Glomerular endothelial cell (primary cell): ENCODE data around the gene MAP2K4. TPM values are rescaled to one million over a fixed set of nuclear protein-coding genes. Genes with fewer than 3 reads are reported as not detected.
A peak's percentile ranks its signal among the peaks of the same experiment; 100 is the strongest.
"Not testable (repeated sequence)": the region's sequence is repeated elsewhere in the genome, so short reads cannot be mapped to it uniquely, and the experiment has no call there.

Experiments used
- DNase-seq: peaks from one replicate; pipeline ENCODE4 v3.0.0-alpha.2; 2011; ENCODE audit warnings: low read depth, low spot score; ENCODE audit errors: extremely low read depth
- total RNA-seq: library from RNA; depleted of rRNA; stranded (reverse); fragments of >200 nt; gene quantifications from 2 replicates; pipeline ENCODE4 v1.2.3, GENCODE V29; 2015

The MAP2K4 gene
- total RNA-seq, 1 donor from 2014 or later = 19.0 TPM

DNA sequence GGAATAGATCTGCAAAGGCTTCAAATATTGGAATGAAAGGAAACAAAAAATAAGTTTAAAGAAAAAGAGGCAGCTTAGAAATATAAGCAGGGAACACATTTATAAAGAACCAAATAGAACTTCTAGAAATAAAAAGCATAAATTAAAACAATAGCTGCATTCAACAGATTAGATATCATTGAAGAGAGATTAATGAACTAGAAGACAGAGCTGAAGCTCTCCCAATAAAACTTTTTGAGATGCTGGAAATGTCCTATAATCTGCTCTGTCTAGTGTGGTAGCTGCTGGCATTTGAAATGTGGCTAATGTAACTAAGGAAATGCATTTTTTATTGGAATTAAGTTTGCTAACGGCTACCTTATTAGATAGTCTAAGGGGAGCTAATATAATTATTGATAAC lies 115.6 kb downstream of the MAP2K4 start:
- DNase-seq = no peak

DNA sequence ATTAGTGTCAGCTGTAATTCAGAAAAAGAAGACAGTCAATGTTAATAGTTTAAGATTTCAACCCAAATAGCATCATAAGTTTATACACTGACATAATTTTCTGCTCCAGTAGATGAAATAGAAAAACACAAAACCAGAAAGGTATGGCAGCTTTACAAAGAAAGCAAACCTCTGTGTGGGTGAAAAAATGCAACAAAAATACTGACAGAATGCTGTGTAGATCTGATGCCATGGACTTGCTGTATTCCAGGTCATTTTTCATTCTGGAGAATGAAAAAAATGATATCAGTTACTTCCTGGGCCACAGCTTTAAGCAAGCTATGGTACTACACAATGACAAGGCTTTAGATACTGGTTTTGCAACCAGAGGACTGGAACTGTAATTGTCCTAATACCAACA lies 116.0 kb downstream of the MAP2K4 start:
- DNase-seq = no peak

- no peak for DNase-seq
These were observed 117.2 kb downstream of the MAP2K4 start for GRCh38 chr17:12137859-12138258.

DNA sequence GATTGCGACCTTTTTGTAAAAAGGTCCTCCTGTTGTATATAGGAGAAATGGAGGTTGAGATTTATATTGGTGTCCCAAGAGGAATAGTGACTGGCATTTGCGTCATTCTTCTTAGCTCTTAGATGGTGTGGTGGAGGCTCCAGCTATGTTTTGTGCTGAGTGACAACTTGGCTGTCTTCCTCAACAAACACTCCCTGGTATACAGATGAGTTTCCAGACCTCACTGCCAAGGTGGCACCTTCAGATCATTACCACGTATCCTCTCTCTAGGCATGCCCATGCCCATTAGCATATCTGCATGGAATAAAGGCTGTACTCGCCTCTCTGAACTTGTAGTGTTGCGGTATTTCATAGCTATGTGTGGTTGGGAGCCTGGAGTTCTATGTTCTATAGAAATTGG lies 120.0 kb downstream of the MAP2K4 start:
- no peak for DNase-seq

DNA sequence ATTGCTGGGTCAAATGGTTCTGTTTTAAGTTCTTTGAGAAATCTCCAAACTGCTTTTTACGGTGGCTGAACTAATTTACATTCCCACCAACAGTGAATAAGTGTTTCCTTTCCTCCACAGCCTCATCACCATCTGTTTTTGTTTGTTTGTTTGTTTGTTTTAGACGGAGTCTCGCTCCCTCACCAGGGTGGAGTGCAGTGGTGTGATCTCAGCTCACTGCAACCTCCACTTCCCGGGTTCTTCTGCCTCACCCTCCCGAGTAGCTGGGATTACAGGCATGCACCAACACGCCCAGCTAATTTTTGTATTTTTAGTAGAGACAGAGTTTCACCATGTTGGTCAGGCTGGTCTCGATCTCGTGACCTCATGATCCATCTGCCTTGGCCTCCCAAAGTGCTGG lies 141.5 kb downstream of the MAP2K4 start:
- not testable (repeated sequence) for DNase-seq

- DNase-seq = no peak
These were observed 143.4 kb downstream of the MAP2K4 start for GRCh38 chr17:12164085-12164484.

GRCh38 chr17:12178644-12179330 lies 158.1 kb downstream of the MAP2K4 start:
- DNase-seq = no peak

- peak; percentile 14 for DNase-seq
These were observed 160.1 kb downstream of the MAP2K4 start for GRCh38 chr17:12180644-12181261.

DNA sequence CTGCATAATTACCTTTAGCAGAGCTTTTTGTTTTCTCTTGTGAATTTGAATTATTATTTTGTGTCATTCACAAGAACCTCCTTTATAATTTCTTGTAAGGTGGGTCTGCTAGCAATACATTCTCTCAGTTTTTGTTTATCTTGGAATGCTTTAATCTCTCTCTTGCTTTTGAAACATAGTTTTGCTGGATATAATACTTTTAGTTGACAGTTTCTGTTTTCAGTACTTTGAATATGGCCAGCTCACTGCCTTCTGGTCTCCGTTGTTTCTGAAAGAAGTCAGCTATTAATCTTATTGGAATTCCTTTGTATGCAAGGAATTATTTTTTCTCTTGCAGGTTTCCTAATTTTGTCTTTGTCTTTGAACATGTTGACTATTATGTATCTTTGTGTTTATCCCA lies 167.0 kb downstream of the MAP2K4 start:
- no peak for DNase-seq

DNA sequence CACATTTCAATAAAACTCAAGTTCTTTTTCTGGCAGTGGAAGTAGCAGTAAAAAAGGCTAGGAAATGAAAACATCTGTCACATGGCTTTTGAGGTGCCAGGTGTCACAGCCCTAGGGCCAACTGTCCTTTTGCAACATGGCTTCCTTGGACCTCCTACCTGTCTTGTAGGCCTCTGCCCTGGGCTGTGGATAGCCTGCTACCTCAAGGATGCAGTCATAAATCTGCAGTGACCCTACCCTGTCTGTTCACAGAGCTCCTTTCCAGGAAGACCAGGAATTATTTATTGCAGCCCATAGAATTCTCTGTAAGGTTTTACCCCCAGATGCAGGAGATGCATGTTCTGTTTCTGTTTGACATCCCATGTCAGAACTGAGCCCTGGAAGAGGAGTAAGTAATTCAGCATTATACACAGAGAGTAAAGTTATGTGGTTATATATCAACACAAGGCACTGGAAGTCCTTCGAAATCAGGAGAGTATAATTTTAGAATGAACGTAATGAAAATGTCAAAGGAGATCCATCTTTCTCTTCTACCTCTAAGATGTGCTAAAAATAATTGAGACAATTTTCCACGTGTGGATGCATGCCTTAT lies 172.6 kb downstream of the MAP2K4 start:
- DNase-seq = no peak

Other genes with a start within 250 kb of the MAP2K4 start
- gene ZNF18, start 23.4 kb upstream of the MAP2K4 start, total RNA-seq = 5.1 and 9.7 TPM in 2 replicates